GM12864 (cell line): ENCODE results near the gene RASGEF1C.

ENCODE experiments used
- DNase-seq: peaks from one replicate; pipeline ENCODE4 v3.0.0-alpha.2; 2011; ENCODE audit warnings: low read depth
- H3K4me3 ChIP-seq: 2 replicates; pipeline ENCODE4 v1.5.1; 2011; ENCODE audit warnings: mild to moderate bottlenecking, low read depth, low read length, control low read depth
- TF ChIP-seq, protein P1 (sequence below): IDR thresholded peaks from 2 replicates; pipeline ENCODE4 v1.5.1; 2011; ENCODE audit warnings: low read depth, mild to moderate bottlenecking, moderate library complexity, low read length, control low read depth, inconsistent platforms; ENCODE audit errors: missing control alignments

The RASGEF1C gene

DNA sequence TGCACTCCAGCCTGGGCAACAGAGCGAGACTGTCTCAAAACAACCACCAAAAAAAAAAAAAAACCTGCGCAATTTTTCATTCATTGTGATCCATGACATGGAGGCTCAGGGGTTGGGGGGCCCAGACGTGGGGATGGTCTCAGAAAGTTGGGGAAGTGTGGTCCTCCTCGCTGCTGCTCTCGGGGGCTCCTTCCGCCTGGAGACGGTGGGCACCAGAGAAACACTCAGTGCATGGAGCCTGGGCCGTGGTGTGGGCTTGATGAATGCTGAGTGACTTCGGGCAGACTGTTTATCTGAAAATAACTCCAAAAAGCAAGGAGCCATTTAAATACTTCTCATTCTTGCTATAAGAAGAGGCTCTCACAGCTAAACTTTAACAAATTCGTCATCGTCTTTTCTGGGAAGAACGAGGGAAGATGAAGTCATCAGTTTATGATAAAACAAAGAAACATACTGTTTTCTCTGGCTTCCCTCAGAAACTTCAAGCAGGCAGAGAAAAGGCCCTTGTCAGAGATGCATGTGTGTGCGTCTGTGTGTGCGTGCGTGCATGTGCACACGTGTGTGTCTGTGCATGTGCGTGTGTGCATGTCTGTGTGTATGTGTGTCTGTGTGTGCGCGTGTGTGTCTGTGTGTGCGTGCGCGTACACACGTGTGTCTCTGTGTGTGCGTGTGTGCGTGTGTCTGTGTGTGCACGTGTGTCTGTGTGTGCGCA lies 35.0 kb downstream of the RASGEF1C start:
- no peak overlapping the region for H3K4me3 ChIP-seq
- TF ChIP-seq, protein P1, sequence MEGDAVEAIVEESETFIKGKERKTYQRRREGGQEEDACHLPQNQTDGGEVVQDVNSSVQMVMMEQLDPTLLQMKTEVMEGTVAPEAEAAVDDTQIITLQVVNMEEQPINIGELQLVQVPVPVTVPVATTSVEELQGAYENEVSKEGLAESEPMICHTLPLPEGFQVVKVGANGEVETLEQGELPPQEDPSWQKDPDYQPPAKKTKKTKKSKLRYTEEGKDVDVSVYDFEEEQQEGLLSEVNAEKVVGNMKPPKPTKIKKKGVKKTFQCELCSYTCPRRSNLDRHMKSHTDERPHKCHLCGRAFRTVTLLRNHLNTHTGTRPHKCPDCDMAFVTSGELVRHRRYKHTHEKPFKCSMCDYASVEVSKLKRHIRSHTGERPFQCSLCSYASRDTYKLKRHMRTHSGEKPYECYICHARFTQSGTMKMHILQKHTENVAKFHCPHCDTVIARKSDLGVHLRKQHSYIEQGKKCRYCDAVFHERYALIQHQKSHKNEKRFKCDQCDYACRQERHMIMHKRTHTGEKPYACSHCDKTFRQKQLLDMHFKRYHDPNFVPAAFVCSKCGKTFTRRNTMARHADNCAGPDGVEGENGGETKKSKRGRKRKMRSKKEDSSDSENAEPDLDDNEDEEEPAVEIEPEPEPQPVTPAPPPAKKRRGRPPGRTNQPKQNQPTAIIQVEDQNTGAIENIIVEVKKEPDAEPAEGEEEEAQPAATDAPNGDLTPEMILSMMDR: no peak
- DNase-seq: no peak

DNA sequence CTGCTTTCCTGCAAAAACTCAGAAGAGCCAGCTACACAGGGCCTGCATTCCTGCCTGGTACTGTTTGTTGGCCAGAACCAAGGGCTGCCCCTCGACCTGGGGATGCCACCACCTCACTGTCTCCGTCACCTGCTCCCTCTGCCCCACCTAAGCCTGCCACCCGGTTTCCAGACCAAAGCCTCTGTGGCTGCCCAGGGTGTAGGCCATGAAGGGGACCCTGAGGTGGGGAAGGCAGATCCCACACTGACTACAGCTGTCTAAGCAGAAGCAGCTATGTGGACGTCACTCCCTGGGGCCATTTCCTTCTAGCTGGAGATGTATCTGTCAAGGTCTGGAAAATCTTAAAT lies 35.8 kb downstream of the RASGEF1C start:
- no peak for DNase-seq
- H3K4me3 ChIP-seq: no peak overlapping the region

DNA sequence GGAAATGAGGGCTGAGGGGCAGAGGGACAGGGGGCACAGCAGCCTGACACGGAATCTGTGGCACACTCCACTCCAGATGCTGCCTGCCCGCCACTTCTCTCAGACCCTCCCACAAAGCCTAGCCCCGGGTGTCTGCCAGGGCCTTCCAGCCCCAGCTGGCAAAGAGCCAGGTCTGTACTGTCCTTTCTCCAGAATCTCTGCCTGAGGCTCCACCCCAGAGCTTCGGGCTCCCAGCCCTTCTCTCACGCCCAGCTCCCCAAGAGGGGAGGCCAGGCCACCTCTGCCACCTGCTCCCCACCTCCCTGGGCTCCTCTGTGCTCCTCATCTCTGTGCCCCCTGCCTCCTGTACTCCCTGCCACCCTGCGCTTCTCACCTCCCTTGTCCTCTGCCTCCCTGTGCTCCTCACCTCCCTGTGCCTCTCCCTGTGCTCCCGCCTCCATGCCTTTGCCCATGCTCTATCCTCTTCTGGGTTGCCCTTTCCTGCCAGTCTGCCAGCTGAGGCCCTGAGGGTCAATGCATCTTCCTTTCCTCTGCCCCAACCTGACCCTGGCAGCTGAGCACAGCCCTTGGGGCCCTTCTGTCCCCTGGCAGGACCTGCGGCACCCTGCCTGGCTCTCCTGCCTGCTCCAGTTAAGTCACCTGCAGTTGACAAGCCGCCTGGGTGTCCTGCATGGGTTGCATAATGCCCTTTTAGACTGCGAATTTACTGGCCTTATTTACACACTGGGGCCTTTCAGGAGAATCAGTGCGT lies 36.4 kb downstream of the RASGEF1C start:
- DNase-seq: no peak
- TF ChIP-seq, protein P1: no peak
- H3K4me3 ChIP-seq: no peak overlapping the region

More for the DNA sequence above, 35.8 kb downstream of the RASGEF1C start:
- TF ChIP-seq, protein P1: no peak

DNA sequence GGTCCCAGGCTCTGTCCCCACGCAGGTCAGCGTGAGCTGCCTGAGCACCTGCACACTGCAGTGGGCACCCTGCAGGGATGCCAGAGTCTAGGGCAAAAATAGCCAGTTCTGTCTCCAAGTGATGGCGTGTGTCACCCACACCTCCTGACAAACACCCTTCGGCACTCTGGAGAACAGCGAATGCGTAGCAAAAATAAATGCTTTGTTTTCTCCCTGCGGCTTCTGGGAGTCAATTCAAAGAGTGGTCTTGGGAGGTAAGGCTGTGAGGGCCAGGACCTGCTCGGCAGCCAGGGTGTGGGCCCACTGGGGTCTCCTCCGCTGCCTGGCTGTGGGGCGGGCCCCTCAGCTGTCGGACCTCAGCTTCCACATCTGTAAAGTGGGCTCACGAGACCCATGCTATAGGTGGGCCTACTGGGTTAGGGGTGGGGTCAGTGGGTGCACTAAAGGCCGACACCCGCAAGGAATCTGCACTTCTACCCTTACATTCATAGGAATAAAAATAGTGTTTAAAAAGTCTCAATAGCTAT lies 37.4 kb downstream of the RASGEF1C start:
- no peak overlapping the region for H3K4me3 ChIP-seq
- DNase-seq: no peak
- TF ChIP-seq, protein P1: no peak

DNA sequence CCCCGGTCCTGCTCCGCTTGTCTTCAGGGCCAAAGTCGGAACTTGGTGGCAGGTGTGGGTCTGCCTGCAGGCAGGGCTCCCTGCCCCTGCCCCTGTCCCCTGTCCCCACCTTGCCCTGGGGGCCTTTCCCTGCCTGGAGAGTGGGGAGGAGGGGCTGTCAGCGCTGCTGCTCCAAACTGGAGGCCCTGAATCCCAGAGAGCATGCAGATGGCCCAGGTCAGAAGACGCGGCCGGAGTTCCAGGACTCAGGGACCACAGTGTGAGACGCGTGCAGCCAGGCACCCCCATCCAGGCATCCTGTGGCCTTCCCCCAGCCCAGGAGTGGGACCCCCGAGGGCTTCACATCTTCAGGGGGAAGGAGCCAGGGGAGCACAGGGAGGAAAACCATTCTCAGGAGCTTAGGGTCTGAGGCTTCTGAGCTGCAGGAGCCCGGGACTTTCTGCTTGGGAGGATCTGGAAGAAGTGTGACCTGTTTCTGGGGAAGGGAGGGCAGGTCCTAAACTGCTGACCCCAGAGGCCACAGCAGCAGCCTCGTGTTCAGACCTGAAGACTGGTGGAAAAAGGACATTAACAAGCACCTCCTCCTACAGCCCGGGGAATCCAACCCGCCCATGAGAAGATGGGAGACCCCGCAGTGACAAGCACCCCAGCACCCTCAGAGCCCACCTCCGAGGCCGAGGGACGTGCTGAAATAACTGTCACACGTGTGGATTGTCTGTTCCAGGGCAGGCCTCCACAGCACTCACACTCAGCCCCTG lies 38.0 kb downstream of the RASGEF1C start:
- H3K4me3 ChIP-seq: no peak overlapping the region
- TF ChIP-seq, protein P1: no peak
- DNase-seq: no peak

DNA sequence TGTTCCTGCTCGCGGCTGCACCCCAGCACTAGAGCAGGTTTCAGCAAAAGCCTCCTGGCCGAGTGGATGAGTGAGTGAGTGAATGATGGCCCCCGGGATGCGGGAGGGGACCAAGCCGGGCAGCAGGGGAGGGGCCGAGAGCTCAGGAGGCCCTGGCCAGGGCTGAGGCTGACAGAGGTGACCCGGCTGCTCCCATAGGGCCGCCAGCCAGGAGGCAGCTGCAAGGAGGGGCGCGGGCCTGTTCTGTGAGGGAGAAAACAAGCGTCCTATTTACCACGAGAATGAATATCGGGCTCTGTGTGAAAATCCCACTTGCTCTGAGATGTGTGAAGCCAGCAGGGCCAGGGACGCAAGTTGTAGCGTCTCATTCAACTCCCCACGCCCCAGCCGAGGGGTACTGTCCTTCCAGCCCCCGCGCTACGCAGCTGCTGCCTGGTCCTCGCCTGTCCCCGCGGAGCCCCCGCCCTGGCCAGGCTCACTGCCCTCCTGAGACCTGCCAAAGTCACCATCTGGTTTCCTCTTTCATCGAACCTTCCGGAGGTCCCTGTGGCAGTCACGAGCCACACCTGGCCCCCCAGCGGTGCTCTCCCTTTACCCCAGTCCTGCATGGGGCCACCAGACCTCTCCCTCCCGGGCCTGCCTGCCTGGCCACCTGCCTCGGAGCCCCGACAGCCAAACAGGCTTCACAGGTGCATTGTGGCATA lies 38.8 kb downstream of the RASGEF1C start:
- TF ChIP-seq, protein P1: no peak
- no peak for DNase-seq
- H3K4me3 ChIP-seq: no peak overlapping the region
